Neutrophil (primary cell): Measurements from ENCODE around the gene RRAGD.
A peak's percentile ranks its signal among the peaks of the same experiment; 100 is the strongest.

Experiments used
- H3K27ac ChIP-seq: fragments of 200-600 bp; sonication (generic); 2 replicates; pipeline ENCODE4 v1.5.1; 2016; ENCODE audit warnings: mild to moderate bottlenecking, moderate library complexity
- H3K27me3 ChIP-seq: fragments of 200-600 bp; sonication (generic); 2 replicates; pipeline ENCODE4 v1.6.0; 2016; ENCODE audit warnings: mild to moderate bottlenecking
- H3K36me3 ChIP-seq: fragments of 200-600 bp; sonication (generic); 2 replicates; pipeline ENCODE4 v1.5.1; 2017
- H3K4me1 ChIP-seq, 2 experiments: fragments of 200-600 bp in 1 of 2; sonication (generic) in 1 of 2; 1 replicate in 1 of 2; 2 replicates in 1 of 2; pipeline versions ENCODE4 v1.5.1 to v1.6.1; 2013 to 2016; ENCODE audit warnings: low read depth in 1 of 2, low read length in 1 of 2, mild to moderate bottlenecking in 1 of 2, moderate library complexity in 1 of 2; ENCODE audit not compliant: control insufficient read depth in 1 of 2, insufficient read depth in 1 of 2
- H3K4me3 ChIP-seq, 2 experiments: fragments of 200-600 bp in 1 of 2; sonication (generic) in 1 of 2; 1 replicate in 1 of 2; 2 replicates in 1 of 2; pipeline ENCODE4 v1.5.1; 2013 to 2016; ENCODE audit warnings: low read depth in 1 of 2, low read length in 1 of 2, mild to moderate bottlenecking in 1 of 2, moderate library complexity in 1 of 2
- H3K9me3 ChIP-seq: fragments of 200-600 bp; sonication (generic); 2 replicates; pipeline ENCODE4 v1.5.1; 2016
- CTCF ChIP-seq: fragments of 200-600 bp; sonication (generic); IDR thresholded peaks from 2 replicates; pipeline ENCODE4 v1.5.1; 2016; ENCODE audit warnings: antibody characterized with exemption

RRAGD gene

DNA sequence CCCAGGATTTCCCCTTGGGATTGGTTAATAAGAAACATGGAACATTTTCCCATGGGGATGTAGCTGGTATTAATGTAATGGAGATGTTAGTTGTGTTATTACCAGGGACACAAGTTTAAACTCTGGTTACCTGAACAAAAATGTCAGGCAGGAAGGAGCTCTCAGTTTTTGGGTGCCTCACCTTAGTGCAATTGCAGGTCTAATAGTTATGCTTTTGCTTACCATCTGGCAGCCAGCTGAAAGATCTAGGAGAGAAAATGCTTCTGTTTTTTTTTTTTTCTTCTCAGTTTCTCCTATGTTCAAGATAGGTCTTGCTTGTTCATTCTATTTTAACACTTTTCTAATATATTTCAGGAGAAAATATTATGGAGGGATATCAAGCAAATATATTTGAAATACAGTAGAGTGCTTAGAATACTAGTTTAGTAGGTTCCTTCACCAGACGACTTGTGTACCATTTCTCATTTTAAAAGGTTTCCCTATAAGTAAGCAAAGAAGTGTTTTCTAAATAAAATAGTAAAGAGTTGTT, 55.4 kb downstream of the RRAGD start:
- Histone ChIP-seq H3K36me3 (no peaks in the 10 kb centered on the region), H3K27me3 (no peaks in the 10 kb centered on the region), H3K9me3 (no peaks in the 10 kb centered on the region), H3K4me3 (no peak overlapping the region), H3K4me1 (peaks cover 24% of the 10 kb centered on the region in 2 experiments), H3K27ac (peak overlapping the region; percentile 53)
- TF ChIP-seq CTCF: no peak

- no peaks in the 10 kb centered on the region for H3K27me3 ChIP-seq
- H3K4me1 ChIP-seq: peaks cover 32 to 33% of the 10 kb centered on the region in 2 experiments
- TF ChIP-seq CTCF: no peak
- no peak overlapping the region for H3K4me3 ChIP-seq
- no peaks in the 10 kb centered on the region for H3K9me3 ChIP-seq
- no peak overlapping the region for H3K27ac ChIP-seq
- H3K36me3 ChIP-seq: no peaks in the 10 kb centered on the region
Measured at GRCh38 chr6:89355511-89356194, 56.4 kb downstream of the RRAGD start.

GRCh38 chr6:89353702-89354392, 58.2 kb downstream of the RRAGD start:
- Histone ChIP-seq H3K36me3 (no peaks in the 10 kb centered on the region), H3K4me3 (peak overlapping the region in 1 of 2 experiments; percentile 93), H3K27me3 (no peaks in the 10 kb centered on the region), H3K4me1 (peaks cover 50 to 51% of the 10 kb centered on the region in 2 experiments), H3K27ac (peak overlapping the region; percentile 95), H3K9me3 (no peaks in the 10 kb centered on the region)
- TF ChIP-seq CTCF: no peak

GRCh38 chr6:89353118-89353556, 58.9 kb downstream of the RRAGD start:
- Histone ChIP-seq H3K27me3 (no peaks in the 10 kb centered on the region), H3K36me3 (no peaks in the 10 kb centered on the region), H3K4me3 (peak overlapping the region; percentile 93 to 95), H3K4me1 (peaks cover 57 to 58% of the 10 kb centered on the region in 2 experiments), H3K9me3 (no peaks in the 10 kb centered on the region), H3K27ac (peak overlapping the region; percentile 95)
- TF ChIP-seq CTCF: no peak

DNA sequence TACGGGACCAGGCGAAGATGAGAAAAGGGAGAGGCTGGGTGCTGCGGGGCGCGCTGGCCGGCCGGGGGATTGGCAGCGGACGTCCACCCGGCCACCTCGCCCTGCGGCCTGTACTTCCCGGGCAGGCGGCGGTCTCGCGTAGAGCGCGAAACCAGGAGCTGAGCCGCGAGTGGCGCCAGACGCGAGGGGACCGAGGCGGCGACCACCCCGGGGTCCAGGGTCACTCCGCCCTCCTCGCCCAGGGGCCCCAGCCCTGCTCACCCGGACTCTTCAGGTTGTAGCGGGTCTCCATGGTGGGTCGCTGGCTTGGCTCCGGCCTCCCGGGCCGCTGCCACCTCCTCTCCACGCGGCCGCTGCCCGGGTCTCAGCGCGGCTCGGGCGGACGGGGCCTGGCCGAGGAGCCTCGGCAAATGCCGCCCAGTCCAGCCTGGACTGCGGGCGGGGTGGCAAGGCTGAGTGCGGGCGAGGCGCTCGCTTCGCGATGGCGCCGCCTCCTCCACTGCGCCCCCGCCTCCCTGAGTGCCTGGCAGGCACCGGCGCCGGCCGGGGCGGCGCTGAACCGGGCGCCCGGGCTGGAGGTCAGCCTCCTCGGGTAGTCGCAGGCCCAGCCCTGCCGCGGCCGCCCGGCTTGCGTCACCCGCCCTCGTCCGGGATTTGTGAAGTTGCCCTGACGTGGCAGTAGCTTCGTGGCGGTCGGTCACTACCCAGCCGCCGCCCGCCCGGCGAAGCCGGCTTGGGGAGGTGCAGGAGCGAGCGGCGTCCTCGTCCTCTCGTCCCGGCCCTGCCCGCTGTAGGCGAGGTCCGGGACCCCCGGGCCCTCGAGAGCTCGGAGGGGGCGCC, 59.6 kb downstream of the RRAGD start, which contains the start of gene UBE2J1:
Gene UBE2J1, minus strand, starts transcription at position 445 of the 840 bp plus-strand sequence. Its CDS starts 153 bp downstream, at position 292.
- Histone ChIP-seq H3K36me3 (no peaks in the 10 kb centered on the region), H3K4me3 (peak within 1 kb of the TSS; percentile 93 to 95), H3K27me3 (no peaks in the 10 kb centered on the region), H3K4me1 (peaks cover 59 to 60% of the 10 kb centered on the region in 2 experiments), H3K27ac (peak within 1 kb of the TSS; percentile 95), H3K9me3 (no peaks in the 10 kb centered on the region)
- peak; percentile 56 for TF ChIP-seq CTCF
